ENCODE results near the gene CYB5R4.

DNA sequence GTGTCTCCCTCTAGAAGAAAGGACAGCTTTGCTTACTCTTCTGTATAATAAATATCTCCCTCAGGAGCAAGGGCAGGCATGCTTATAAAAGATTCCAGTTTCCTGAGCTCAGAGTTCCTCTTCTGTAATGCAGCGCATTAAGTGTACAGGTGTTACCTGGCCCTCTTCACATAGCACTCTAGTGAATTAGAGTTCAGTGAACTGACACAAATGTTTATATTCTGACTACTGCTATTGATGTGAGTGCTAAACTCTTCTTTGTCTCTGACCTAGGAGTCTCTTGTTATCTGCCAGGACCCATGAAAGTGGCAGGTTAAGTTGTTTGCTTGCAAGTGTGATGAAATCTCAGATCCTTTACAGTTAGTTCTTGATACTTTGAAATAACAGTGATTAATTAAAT, 33.5 kb downstream of the CYB5R4 start:
- TF ChIP-seq, protein P1, sequence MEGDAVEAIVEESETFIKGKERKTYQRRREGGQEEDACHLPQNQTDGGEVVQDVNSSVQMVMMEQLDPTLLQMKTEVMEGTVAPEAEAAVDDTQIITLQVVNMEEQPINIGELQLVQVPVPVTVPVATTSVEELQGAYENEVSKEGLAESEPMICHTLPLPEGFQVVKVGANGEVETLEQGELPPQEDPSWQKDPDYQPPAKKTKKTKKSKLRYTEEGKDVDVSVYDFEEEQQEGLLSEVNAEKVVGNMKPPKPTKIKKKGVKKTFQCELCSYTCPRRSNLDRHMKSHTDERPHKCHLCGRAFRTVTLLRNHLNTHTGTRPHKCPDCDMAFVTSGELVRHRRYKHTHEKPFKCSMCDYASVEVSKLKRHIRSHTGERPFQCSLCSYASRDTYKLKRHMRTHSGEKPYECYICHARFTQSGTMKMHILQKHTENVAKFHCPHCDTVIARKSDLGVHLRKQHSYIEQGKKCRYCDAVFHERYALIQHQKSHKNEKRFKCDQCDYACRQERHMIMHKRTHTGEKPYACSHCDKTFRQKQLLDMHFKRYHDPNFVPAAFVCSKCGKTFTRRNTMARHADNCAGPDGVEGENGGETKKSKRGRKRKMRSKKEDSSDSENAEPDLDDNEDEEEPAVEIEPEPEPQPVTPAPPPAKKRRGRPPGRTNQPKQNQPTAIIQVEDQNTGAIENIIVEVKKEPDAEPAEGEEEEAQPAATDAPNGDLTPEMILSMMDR (IDR thresholded peaks at IDR 0.05), result no peak
- TF ChIP-seq, protein P2, sequence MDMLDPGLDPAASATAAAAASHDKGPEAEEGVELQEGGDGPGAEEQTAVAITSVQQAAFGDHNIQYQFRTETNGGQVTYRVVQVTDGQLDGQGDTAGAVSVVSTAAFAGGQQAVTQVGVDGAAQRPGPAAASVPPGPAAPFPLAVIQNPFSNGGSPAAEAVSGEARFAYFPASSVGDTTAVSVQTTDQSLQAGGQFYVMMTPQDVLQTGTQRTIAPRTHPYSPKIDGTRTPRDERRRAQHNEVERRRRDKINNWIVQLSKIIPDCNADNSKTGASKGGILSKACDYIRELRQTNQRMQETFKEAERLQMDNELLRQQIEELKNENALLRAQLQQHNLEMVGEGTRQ (CRISPR knock-in tag; IDR thresholded peaks at IDR 0.05), result no peak
- no peak for TF ChIP-seq SP1 (CRISPR knock-in tag; conservative IDR thresholded peaks at IDR 0.05)
- TF ChIP-seq, protein P3, sequence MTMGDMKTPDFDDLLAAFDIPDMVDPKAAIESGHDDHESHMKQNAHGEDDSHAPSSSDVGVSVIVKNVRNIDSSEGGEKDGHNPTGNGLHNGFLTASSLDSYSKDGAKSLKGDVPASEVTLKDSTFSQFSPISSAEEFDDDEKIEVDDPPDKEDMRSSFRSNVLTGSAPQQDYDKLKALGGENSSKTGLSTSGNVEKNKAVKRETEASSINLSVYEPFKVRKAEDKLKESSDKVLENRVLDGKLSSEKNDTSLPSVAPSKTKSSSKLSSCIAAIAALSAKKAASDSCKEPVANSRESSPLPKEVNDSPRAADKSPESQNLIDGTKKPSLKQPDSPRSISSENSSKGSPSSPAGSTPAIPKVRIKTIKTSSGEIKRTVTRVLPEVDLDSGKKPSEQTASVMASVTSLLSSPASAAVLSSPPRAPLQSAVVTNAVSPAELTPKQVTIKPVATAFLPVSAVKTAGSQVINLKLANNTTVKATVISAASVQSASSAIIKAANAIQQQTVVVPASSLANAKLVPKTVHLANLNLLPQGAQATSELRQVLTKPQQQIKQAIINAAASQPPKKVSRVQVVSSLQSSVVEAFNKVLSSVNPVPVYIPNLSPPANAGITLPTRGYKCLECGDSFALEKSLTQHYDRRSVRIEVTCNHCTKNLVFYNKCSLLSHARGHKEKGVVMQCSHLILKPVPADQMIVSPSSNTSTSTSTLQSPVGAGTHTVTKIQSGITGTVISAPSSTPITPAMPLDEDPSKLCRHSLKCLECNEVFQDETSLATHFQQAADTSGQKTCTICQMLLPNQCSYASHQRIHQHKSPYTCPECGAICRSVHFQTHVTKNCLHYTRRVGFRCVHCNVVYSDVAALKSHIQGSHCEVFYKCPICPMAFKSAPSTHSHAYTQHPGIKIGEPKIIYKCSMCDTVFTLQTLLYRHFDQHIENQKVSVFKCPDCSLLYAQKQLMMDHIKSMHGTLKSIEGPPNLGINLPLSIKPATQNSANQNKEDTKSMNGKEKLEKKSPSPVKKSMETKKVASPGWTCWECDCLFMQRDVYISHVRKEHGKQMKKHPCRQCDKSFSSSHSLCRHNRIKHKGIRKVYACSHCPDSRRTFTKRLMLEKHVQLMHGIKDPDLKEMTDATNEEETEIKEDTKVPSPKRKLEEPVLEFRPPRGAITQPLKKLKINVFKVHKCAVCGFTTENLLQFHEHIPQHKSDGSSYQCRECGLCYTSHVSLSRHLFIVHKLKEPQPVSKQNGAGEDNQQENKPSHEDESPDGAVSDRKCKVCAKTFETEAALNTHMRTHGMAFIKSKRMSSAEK (CRISPR knock-in tag; IDR thresholded peaks at IDR 0.05; ENCODE audit: borderline replicate concordance), result no peak
- TF ChIP-seq FOXK1 (CRISPR knock-in tag; IDR thresholded peaks at IDR 0.05), result no peak
- TF ChIP-seq NR1H2 (CRISPR knock-in tag; IDR thresholded peaks at IDR 0.05), result no peak
